ENCODE results near the gene BOD1.

The BOD1 gene

GRCh38 chr5:173575985-173576384 lies 40.5 kb downstream of the BOD1 start:
- no peak for DNase-seq

DNA sequence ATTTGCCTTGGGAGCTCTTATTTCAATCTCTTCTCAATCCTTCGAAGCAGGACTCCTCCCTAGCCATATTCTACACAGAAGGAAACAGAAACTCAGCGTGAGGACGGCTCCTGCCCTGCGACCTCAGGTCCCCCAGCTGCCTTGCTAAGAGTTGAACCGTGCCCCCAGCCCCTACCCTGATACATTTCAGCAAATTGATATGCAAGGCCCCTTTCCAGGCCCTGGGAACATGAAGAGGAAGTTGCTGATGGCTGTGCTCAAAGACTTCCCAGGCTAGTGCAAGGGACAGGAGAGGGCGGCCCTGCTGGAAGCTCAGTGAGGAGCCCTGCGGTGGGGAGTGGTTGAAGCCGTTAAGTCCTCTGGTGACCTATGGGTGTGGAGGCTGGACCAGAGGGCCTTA lies 41.5 kb downstream of the BOD1 start:
- DNase-seq, result no peak

DNA sequence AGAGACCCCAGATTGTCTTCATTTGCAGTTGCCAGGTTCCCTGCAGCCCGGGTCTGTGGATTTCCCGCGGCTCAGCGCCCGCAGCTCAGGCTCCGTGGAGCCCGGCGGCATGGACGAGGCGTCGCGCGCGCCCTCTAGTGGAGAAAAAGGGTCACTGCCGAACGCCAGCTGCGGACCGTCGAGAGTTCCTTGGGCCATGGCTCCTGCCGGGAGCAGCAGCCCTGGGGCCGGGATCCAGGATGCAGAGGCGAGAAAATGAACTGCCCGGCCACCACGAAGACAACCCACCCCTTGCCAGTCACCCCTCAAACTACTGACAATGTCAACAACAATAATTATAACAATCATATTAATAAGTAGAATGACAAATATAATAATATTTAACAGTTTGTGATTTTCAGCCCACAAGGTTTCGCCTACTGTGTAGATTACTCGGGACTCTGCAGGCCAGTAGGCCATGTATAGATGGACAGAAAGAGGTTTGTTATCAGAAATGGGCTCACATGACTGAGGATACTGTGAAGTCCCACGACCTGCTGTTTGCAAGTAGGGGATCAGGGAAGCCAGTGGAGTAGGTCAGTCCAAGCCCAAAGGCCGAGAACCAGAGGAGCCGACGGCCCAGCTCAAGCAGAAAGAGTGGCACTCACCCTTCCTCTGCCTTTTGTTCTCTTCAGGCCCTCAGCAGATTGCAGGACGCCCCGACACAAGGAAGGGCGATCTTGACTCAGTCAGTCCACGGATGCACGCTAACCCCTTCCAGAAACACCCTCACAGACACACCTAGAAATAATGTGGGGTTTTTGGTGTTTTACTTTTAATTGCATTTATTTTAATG lies 43.1 kb downstream of the BOD1 start:
- DNase-seq, result no peak

DNA sequence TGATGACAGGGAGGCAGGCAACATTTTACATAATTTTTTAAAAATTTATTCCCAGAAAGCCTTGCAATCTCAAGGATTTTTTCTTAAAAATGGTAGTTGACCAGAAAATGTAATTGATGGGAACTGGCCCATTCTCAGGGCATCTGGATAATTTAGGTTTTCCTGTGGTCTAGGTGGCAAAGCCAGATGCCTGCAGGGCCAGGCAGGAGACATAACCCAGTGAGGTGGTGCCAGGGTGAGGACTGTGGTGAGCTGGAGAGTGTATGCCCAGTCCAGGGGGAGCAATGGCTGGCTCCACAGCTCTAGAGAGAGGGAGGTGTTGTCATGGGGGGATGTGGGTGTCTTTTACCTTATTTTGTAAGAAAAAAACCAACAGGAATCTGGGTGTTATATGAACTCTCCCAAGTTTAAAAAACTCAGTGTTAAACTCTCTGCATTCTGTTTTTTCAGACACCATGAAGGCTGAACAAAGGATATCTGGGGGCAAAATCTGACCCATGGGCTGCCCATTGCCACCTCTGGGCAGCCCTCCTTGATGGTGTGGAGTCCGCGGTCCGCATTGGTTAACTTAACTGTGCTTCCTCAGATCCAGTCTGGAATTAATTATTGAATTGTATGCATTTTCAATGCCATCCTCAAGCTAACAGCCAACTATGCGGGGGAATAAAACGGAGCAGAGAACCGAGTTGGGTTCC lies 43.9 kb downstream of the BOD1 start:
- no peak for DNase-seq

- no peak for DNase-seq
These were observed 45.9 kb downstream of the BOD1 start for GRCh38 chr5:173570321-173571090.

GRCh38 chr5:173568703-173569102 lies 47.7 kb downstream of the BOD1 start:
- no peak for DNase-seq

DNA sequence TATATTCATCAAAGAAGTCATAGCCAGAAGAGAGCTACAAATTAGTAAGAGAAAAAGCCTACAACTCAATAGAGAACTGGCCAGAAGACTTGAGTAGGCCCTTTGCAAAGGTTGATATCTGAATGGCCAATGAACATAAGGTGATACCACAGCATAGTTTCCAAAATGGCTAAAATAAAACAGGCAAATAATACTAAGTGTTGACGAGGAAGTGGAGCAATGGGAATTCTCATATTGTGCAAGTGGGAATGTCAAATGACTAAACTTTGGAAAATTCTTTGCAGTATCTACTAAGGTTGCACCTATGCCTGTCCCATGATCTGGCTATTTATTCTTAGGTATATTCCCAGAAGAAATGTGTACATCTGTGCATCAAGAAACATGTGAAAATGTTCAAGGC lies 48.3 kb downstream of the BOD1 start:
- no peak for DNase-seq

- DNase-seq, result no peak
These were observed 48.9 kb downstream of the BOD1 start for GRCh38 chr5:173567548-173567947.

- no peak for DNase-seq
These were observed 50.9 kb downstream of the BOD1 start for GRCh38 chr5:173565491-173566072.

- DNase-seq, result no peak
These were observed 52.3 kb downstream of the BOD1 start for GRCh38 chr5:173564106-173564505.

DNA sequence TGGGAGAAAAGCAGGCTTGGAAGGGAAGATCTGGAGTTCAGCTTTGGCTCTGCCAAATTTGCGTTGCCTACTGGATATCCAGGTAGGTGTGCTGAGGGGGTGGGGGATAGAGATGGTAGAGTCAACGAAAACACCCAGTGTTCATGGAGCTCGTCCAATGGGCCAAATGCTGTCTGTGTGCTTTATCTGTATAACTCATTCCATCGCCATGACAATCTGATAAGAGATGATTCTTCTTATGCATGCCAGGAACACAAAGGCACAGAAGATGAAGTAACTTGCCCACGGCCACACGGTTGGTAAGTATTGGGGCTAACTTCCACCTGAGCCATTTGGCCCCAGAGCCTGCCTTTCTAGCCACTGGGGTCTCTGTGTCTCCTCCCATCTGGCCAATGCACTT lies 53.2 kb downstream of the BOD1 start:
- DNase-seq, result no peak

DNA sequence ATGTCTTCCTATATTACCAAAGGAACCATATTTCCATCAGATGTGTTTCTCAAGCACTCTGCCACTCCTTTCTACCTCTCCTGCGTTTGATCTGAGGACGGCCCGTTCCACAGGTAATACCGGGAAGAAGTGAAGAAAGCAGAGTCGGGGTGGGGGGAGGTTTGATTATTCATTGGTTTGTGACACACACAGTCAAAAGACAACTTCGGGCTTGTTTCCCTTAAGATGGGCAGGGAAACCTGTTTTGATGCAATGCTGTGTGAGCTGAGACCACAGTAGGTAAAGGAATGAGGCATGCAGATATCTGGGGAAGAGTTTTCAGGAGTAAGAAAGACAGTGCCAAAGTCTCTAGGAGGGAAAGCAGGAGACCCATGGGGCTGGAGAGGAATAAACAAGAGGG lies 54.0 kb downstream of the BOD1 start:
- DNase-seq, result no peak
